ENCODE results near the gene EPS15. TPM values are rescaled to one million over a fixed set of nuclear protein-coding genes. Genes with fewer than 3 reads are reported as not detected.

EPS15 gene
- total and polyA plus RNA-seq, 2 donors (not counting 1 experiment from before 2014, with no cell fraction given): 40.3 to 151 TPM

- H3K9me3 Mint-ChIP-seq (ENCODE audit: insufficient read depth): no peaks in the 10 kb centered on the region
- H3K27ac Mint-ChIP-seq: peak overlapping the region; percentile 76
- H3K36me3 ChIP-seq (replicated peaks in 1 of 2; ENCODE audit: control extremely low read depth in 1 of 2, control insufficient read depth in 1 of 2, extremely low read depth in 1 of 2, insufficient read depth in 2 of 2, low read length in 1 of 2): peaks cover 2 to 8% of the 10 kb centered on the region in 2 experiments
- H3K4me2 ChIP-seq (replicated peaks; ENCODE audit: low read depth, low read length, poor library complexity, severe bottlenecking): no peak overlapping the region
- H3K27me3 Mint-ChIP-seq: no peaks in the 10 kb centered on the region
- H3K4me1 Mint-ChIP-seq: peaks cover 78% of the 10 kb centered on the region
- no peak for DNase-seq
- no CpG with 5 or more reads among the region's 2 CpGs for WGBS (ENCODE audit: insufficient coverage)
- ATAC-seq (ENCODE audit: low read depth): no peak
- H3K4me3 ChIP-seq (ENCODE audit: control extremely low read depth in 1 of 5, extremely low read depth in 1 of 5, insufficient read depth in 1 of 5, low read depth in 2 of 5, low read length in 4 of 5): no peak overlapping the region
- POLR2A ChIA-PET: no interaction called here
- intact Hi-C loops (cut with micrococcal nuclease): loop anchor here (5.0 kb wide), 1 partner anchor 78 kb away; no protein-coding TSS in a partner anchor
- H3K27me3 ChIP-seq (replicated peaks in 1 of 4; ENCODE audit: control extremely low read depth in 1 of 4, control insufficient read depth in 3 of 4, insufficient read depth in 4 of 4, low read length in 3 of 4): no peaks in the 10 kb centered on the region
- H3K9me3 ChIP-seq (ENCODE audit: control extremely low read depth in 1 of 3, control insufficient read depth in 2 of 3, insufficient read depth in 1 of 3, low read length in 2 of 3): peaks cover 0 to 1% (median 0%) of the 10 kb centered on the region in 3 donors
- H3K4me1 ChIP-seq (ENCODE audit: control insufficient read depth in 2 of 2, insufficient read depth in 2 of 2, low read length in 2 of 2): peaks cover 32 to 57% of the 10 kb centered on the region in 2 donors
- peaks cover 100% of the 10 kb centered on the region for H3K79me2 ChIP-seq (ENCODE audit: control insufficient read depth, insufficient read depth, low read length)
- no peak overlapping the region for H3K9ac ChIP-seq (ENCODE audit: low read length)
- peak overlapping the region; percentile 3 for H3K4me3 Mint-ChIP-seq
- H3K27ac ChIP-seq (ENCODE audit: low read length in 2 of 2): no peak overlapping the region
- CTCF ChIA-PET: no interaction called here
- peaks cover 36% of the 10 kb centered on the region for H4K20me1 ChIP-seq (ENCODE audit: control insufficient read depth, insufficient read depth, low read length, poor library complexity, severe bottlenecking)
- TF ChIP-seq CTCF (IDR thresholded peaks at IDR 0.05) (no peak), EZH2 (IDR thresholded peaks at IDR 0.05; ENCODE audit: borderline replicate concordance, insufficient read depth, low read depth, low read length, poor library complexity, severe bottlenecking) (no peak)
- no peak overlapping the region for H2AFZ ChIP-seq (ENCODE audit: insufficient read depth, low read depth, low read length, poor library complexity, severe bottlenecking)
Observed at GRCh38 chr1:51499694-51500093, 19.4 kb downstream of the EPS15 start.

- Histone ChIP-seq H3K4me2 (replicated peaks; ENCODE audit: low read depth, low read length, poor library complexity, severe bottlenecking) (no peak overlapping the region), H2AFZ (ENCODE audit: insufficient read depth, low read depth, low read length, poor library complexity, severe bottlenecking) (no peak overlapping the region), H3K27me3 (replicated peaks in 1 of 4; ENCODE audit: control extremely low read depth in 1 of 4, control insufficient read depth in 3 of 4, insufficient read depth in 4 of 4, low read length in 3 of 4) (no peaks in the 10 kb centered on the region), H3K36me3 (replicated peaks in 1 of 2; ENCODE audit: control extremely low read depth in 1 of 2, control insufficient read depth in 1 of 2, extremely low read depth in 1 of 2, insufficient read depth in 2 of 2, low read length in 1 of 2) (peaks cover 2 to 5% of the 10 kb centered on the region in 2 experiments), H3K9me3 (ENCODE audit: control extremely low read depth in 1 of 3, control insufficient read depth in 2 of 3, insufficient read depth in 1 of 3, low read length in 2 of 3) (peaks cover 0 to 1% (median 0%) of the 10 kb centered on the region in 3 donors), H4K20me1 (ENCODE audit: control insufficient read depth, insufficient read depth, low read length, poor library complexity, severe bottlenecking) (peaks cover 31% of the 10 kb centered on the region), H3K79me2 (ENCODE audit: control insufficient read depth, insufficient read depth, low read length) (peaks cover 100% of the 10 kb centered on the region), H3K4me3 (ENCODE audit: control extremely low read depth in 1 of 5, extremely low read depth in 1 of 5, insufficient read depth in 1 of 5, low read depth in 2 of 5, low read length in 4 of 5) (no peak overlapping the region), H3K4me1 (ENCODE audit: control insufficient read depth in 2 of 2, insufficient read depth in 2 of 2, low read length in 2 of 2) (peaks cover 38 to 61% of the 10 kb centered on the region in 2 donors), H3K9ac (ENCODE audit: low read length) (no peak overlapping the region), H3K27ac (ENCODE audit: low read length in 2 of 2) (no peak overlapping the region)
- intact Hi-C loops (cut with micrococcal nuclease): loop anchor here (5.0 kb wide), 1 partner anchor 78 kb away; no protein-coding TSS in a partner anchor
- POLR2A ChIA-PET: no interaction called here
- CTCF ChIA-PET: interaction anchor here (1.0 kb wide), 1 partner anchor 14 kb away, joined by 3 read pairs; no protein-coding TSS in a partner anchor
- Mint-ChIP-seq H3K9me3 (ENCODE audit: insufficient read depth) (no peaks in the 10 kb centered on the region), H3K4me3 (peak overlapping the region; percentile 30), H3K4me1 (peaks cover 82% of the 10 kb centered on the region), H3K27me3 (no peaks in the 10 kb centered on the region), H3K27ac (peak overlapping the region; percentile 29)
- DNase-seq (no peak), ATAC-seq (ENCODE audit: low read depth) (no peak)
- TF ChIP-seq EZH2 (IDR thresholded peaks at IDR 0.05; ENCODE audit: borderline replicate concordance, insufficient read depth, low read depth, low read length, poor library complexity, severe bottlenecking): no peak
- TF ChIP-seq CTCF (IDR thresholded peaks at IDR 0.05): no peak
- 100% methylated on average over 1 of the region's 2 CpGs for WGBS (ENCODE audit: insufficient coverage)
Observed at GRCh38 chr1:51498924-51499323, 20.1 kb downstream of the EPS15 start.

All from B cell (primary cell).